Vagina (tissue), 2 donors: ENCODE measurements around the gene TSACC.

Source experiments
- POLR2A ChIP-seq, 2 donors: fragments of 450-650 bp; IDR thresholded peaks; one replicate each; pipeline ENCODE4 v1.6.1; 2017; ENCODE audit warnings: antibody characterized with exemption in 2 of 2, mild to moderate bottlenecking in 2 of 2, moderate library complexity in 2 of 2
- POLR2AphosphoS5 ChIP-seq, 2 donors: sonication (generic); formaldehyde crosslinking; IDR thresholded peaks; one replicate each; pipeline ENCODE4 v1.9.0; 2017; ENCODE audit warnings: antibody characterized with exemption in 2 of 2, mild to moderate bottlenecking in 2 of 2, low read depth in 1 of 2; ENCODE audit not compliant: insufficient read depth in 1 of 2
- TF ChIP-seq, protein P1 (sequence below), 3 experiments: fragments of 450-650 bp in 2 of 3; fragments of 200-600 bp in 1 of 3; sonication (generic) in 1 of 3; IDR thresholded peaks; one replicate each; pipeline ENCODE4 v1.5.1; 2017 to 2019; ENCODE audit warnings: antibody characterized with exemption in 3 of 3, mild to moderate bottlenecking in 2 of 3, moderate library complexity in 2 of 3

- TF ChIP-seq, protein P1, sequence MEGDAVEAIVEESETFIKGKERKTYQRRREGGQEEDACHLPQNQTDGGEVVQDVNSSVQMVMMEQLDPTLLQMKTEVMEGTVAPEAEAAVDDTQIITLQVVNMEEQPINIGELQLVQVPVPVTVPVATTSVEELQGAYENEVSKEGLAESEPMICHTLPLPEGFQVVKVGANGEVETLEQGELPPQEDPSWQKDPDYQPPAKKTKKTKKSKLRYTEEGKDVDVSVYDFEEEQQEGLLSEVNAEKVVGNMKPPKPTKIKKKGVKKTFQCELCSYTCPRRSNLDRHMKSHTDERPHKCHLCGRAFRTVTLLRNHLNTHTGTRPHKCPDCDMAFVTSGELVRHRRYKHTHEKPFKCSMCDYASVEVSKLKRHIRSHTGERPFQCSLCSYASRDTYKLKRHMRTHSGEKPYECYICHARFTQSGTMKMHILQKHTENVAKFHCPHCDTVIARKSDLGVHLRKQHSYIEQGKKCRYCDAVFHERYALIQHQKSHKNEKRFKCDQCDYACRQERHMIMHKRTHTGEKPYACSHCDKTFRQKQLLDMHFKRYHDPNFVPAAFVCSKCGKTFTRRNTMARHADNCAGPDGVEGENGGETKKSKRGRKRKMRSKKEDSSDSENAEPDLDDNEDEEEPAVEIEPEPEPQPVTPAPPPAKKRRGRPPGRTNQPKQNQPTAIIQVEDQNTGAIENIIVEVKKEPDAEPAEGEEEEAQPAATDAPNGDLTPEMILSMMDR (IDR thresholded peaks at IDR 0.05) = no peak
- TF ChIP-seq POLR2A (IDR thresholded peaks at IDR 0.05) (no peak), POLR2AphosphoS5 (IDR thresholded peaks at IDR 0.05; ENCODE audit: insufficient read depth in 1 of 2, low read depth in 1 of 2) (no peak)
These were observed 45.7 kb downstream of the TSACC start for GRCh38 chr1:156384007-156384406.
